Activated CD4-positive, alpha-beta T cell treated with anti-CD3 and anti-CD28 coated beads, Interleukin-2, amount 10 ng/mL, durations not matched to agents 7 days and 5 days (primary cell): ENCODE data around the gene TCTN3. TPM values are rescaled to one million over a fixed set of nuclear protein-coding genes. Genes with fewer than 3 reads are reported as not detected.

ENCODE experiments used
- total RNA-seq, 2 experiments: library from RNA; stranded (reverse); gene quantifications; one replicate each; pipeline ENCODE4 v1.2.3, GENCODE V29; 2021

Gene TCTN3
- total RNA-seq, 2 experiments from 2014 or later = 14.3 to 15.6 TPM

Other genes starting within 250 kb of the TCTN3 start
- gene SORBS1, start 132.6 kb downstream of the TCTN3 start, total RNA-seq = under 1 TPM; 0.56 to 0.74 TPM
- 10 to 100 TPM; 60.4 to 64.9 TPM for gene ALDH18A1, start 37.2 kb downstream of the TCTN3 start, total RNA-seq
- under 1 TPM in 1 of 2 experiments, not detected in 1; 0.27 TPM for gene ENTPD1, start 62.2 kb upstream of the TCTN3 start, total RNA-seq
- not detected for gene CC2D2B, start 214.0 kb upstream of the TCTN3 start, total RNA-seq